Measurements from ENCODE around the gene NCK2.

GRCh38 chr2:105782646-105783045 lies 37.9 kb downstream of the NCK2 start:
- TF ChIP-seq CTCF (IDR thresholded peaks at IDR 0.05; ENCODE audit: low read depth, low read length, poor library complexity, severe bottlenecking), result no peak
- TF ChIP-seq EZH2phosphoT487 (IDR thresholded peaks at IDR 0.05; ENCODE audit: borderline replicate concordance, low read length), result no peak

Data from DOHH2 (cell line).